BLaER1 (cell line): ENCODE results near the gene NT5DC3.

ENCODE experiments used
- H3K27ac ChIP-seq: shearing (Covaris generic); formaldehyde crosslinking; 2 replicates; pipeline ENCODE4 v1.8.1; 2022
- H3K27me3 ChIP-seq: shearing (Covaris generic); formaldehyde crosslinking; 2 replicates; pipeline ENCODE4 v1.8.1; 2022
- H3K36me3 ChIP-seq: shearing (Covaris generic); formaldehyde crosslinking; 2 replicates; pipeline ENCODE4 v1.8.1; 2022
- H3K4me1 ChIP-seq: shearing (Covaris generic); formaldehyde crosslinking; 2 replicates; pipeline ENCODE4 v1.8.1; 2022
- H3K4me2 ChIP-seq: shearing (Covaris generic); formaldehyde crosslinking; 2 replicates; pipeline ENCODE4 v1.8.1; 2022
- H3K4me3 ChIP-seq: shearing (Covaris generic); formaldehyde crosslinking; 2 replicates; pipeline ENCODE4 v1.8.1; 2022
- H3K9ac ChIP-seq: shearing (Covaris generic); formaldehyde crosslinking; 2 replicates; pipeline ENCODE4 v1.8.1; 2022
- H3K9me3 ChIP-seq: shearing (Covaris generic); formaldehyde crosslinking; 2 replicates; pipeline ENCODE4 v1.8.1; 2022
- H4K20me1 ChIP-seq: shearing (Covaris generic); formaldehyde crosslinking; 2 replicates; pipeline ENCODE4 v1.8.1; 2022
- Cebpa-rat ChIP-seq: shearing (Covaris generic); IDR thresholded peaks from 2 replicates; pipeline ENCODE4 v1.8.1; 2022

The NT5DC3 gene

DNA sequence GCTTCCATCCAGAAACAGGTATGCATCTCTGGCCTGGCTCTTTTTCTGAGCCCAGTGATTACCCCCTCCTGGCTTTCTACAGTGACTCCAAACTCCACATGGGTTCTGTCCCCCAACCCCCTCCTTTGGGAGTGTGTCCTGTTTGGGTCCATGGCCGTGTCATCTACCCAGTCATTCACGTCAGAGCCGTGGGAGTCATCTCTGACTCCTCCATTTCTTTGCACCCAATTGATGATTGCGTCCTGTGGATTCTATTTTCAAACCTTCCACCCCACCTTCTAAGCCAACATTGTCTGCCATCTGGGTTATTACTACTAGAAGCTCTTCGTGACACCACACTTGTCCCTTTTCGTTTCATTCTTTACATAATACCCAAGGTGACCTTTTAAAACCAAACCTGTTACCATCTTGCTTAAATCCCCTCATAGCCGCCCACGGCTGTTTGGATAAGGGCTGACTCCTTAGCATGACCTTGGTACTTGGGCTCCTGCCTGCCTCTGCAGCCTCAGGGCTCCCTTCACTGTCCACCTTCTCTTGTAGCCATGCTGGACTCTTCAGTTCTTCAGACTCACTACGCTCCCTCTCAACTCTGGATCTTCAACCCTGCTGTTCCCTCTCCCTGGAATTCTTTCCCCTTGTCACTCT lies 38.1 kb upstream of the NT5DC3 start:
- H3K4me2 ChIP-seq, result peak overlapping the region; percentile 79
- TF ChIP-seq Cebpa-rat, result no peak
- 0 out of 2 replicates have a peak, but pooled peaks cover 5% of the 10 kb centered on the region for H3K9me3 ChIP-seq
- H3K27ac ChIP-seq, result peak overlapping the region; percentile 71; the same call in 1 of the 2 replicates
- peaks cover 66% of the 10 kb centered on the region for H3K4me1 ChIP-seq
- H3K4me3 ChIP-seq, result no peak overlapping the region
- no peaks in the 10 kb centered on the region for H3K36me3 ChIP-seq
- H3K9ac ChIP-seq, result no peak overlapping the region
- H4K20me1 ChIP-seq, result no peaks in the 10 kb centered on the region
- H3K27me3 ChIP-seq, result no peaks in the 10 kb centered on the region

DNA sequence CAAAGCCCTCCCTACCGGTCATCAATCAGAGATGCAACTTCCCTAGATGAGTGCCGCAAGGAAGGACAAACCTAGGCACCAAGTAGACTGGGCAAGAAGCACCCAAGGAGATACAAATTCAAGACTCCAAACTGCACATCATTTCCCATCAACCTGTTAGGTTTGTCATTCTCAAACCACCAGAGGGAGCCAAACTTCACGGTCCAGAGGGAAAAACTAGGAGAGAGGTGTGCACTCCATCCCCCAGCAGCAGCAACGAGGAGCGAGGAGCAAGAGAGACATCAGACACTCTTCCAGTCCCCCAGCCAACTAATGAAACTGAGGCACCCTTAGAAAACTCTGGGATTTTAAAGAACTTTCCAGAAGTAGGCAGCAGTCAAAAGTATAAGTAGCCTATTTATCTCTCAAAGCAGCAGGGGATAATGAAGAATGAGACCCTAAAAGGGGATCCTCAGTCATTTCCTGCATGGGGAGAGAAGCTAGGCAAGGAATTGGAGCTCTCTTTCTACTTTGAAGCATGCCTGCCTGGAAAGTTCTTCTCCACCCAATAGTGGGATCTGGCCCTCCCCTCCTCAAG lies 37.0 kb upstream of the NT5DC3 start:
- Histone ChIP-seq H3K9ac (no peak overlapping the region), H4K20me1 (no peaks in the 10 kb centered on the region), H3K4me2 (peak overlapping the region; percentile 79), H3K27me3 (no peaks in the 10 kb centered on the region), H3K36me3 (no peaks in the 10 kb centered on the region), H3K4me3 (no peak overlapping the region), H3K4me1 (peaks cover 55% of the 10 kb centered on the region), H3K9me3 (0 out of 2 replicates have a peak, but pooled peaks cover 5% of the 10 kb centered on the region), H3K27ac (no peak overlapping the region)
- TF ChIP-seq Cebpa-rat, result no peak

DNA sequence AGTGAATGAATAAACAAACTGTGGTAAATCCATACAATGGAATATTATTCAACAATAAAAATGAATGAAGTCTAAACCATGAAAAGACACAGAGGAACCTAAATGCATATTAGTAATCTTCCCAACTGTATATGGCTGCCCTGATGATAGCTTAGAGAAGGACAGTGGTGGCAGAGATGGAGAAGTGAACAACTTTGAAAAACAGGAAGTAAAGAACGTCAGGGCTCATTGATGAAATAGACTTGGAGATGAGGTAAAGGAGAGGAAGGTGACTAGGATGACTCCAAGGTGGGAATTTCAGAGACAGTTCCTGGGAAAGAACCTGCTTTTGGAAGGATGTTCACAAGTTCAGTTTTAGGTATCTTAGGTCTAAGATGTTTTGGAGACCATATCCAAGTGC lies 36.3 kb upstream of the NT5DC3 start:
- H3K36me3 ChIP-seq, result no peaks in the 10 kb centered on the region
- H3K9ac ChIP-seq, result no peak overlapping the region
- H3K4me2 ChIP-seq, result no peak overlapping the region
- no peak overlapping the region for H3K27ac ChIP-seq
- no peaks in the 10 kb centered on the region for H3K27me3 ChIP-seq
- no peaks in the 10 kb centered on the region for H4K20me1 ChIP-seq
- H3K9me3 ChIP-seq, result 0 out of 2 replicates have a peak, but pooled peaks cover 5% of the 10 kb centered on the region
- peaks cover 47% of the 10 kb centered on the region for H3K4me1 ChIP-seq
- H3K4me3 ChIP-seq, result no peak overlapping the region
- no peak for TF ChIP-seq Cebpa-rat

DNA sequence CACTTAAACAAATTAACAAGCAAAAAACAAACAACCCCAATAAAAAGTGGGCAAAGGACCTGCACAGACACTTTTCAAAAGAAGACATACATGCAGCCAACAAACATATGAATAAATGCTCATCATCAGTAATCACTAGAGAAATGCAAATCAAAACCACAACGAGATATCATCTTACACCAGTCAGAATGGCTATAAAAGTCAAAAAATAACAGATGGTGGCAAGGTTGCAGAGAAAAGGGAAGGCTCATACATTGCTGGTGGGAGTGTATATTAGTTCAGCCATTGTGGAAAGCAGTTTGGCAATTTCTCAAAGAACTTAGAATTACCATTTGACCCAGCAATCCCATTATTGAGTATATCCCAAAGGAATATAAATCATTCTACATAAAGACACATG lies 34.6 kb upstream of the NT5DC3 start:
- no peak overlapping the region for H3K4me2 ChIP-seq
- no peak overlapping the region for H3K4me3 ChIP-seq
- H3K9ac ChIP-seq, result no peak overlapping the region
- H4K20me1 ChIP-seq, result no peaks in the 10 kb centered on the region
- H3K9me3 ChIP-seq, result 0 out of 2 replicates have a peak, but pooled peaks cover 5% of the 10 kb centered on the region
- H3K4me1 ChIP-seq, result peaks cover 31% of the 10 kb centered on the region
- no peaks in the 10 kb centered on the region for H3K27me3 ChIP-seq
- H3K36me3 ChIP-seq, result no peaks in the 10 kb centered on the region
- TF ChIP-seq Cebpa-rat, result no peak
- no peak overlapping the region for H3K27ac ChIP-seq

DNA sequence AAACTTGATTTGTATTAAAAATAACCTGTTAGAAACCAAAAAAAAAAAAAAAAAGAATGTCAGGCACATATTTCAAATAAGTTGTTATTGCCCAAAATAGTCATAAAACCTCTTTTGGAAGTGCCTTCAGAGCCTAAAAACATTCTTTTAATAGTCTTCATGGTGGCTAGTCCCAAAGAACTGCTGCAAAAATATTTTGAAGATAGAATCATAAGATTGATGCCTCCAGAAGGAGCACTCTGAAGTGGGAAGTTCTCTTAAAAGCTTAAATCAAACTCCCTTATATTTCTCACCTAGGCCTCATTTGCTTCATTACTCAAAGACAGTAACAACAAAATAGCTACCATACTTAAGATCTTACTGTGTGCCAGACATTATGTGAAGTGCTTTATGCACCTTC lies 27.2 kb upstream of the NT5DC3 start:
- no peak overlapping the region for H3K4me3 ChIP-seq
- no peaks in the 10 kb centered on the region for H3K4me1 ChIP-seq
- H3K27me3 ChIP-seq, result no peaks in the 10 kb centered on the region

DNA sequence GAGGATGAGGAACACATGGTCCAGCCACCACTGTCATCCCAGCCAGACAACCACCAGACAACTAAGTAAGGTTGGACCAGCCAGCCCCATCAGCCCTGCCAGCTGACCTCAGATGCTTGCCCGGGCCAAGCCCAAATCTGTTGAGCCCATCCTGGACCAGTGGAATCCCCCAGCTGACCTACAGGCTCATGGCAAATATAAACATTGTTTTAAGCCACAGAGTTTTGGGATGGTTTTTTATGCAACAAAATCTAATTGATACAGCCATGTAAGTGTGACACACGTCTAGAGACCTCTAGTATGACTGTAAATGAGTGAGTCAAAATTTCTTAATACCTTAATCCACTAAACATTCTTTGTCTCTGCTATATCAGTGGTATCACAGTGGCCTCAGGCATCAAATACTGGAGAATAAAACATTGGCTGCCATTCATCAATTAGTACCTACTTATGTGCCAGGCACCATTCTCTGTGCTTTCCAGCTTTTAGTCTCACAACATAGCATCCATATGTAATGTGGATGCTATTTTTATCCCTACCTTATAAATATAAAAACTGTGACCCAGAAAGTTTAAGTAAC lies 24.2 kb upstream of the NT5DC3 start:
- no peak overlapping the region for H3K4me2 ChIP-seq
- no peak overlapping the region for H3K27ac ChIP-seq
- H3K36me3 ChIP-seq, result no peaks in the 10 kb centered on the region
- H3K9me3 ChIP-seq, result no peaks in the 10 kb centered on the region
- no peaks in the 10 kb centered on the region for H3K27me3 ChIP-seq
- H4K20me1 ChIP-seq, result no peaks in the 10 kb centered on the region
- no peaks in the 10 kb centered on the region for H3K4me1 ChIP-seq
- H3K4me3 ChIP-seq, result no peak overlapping the region
- no peak for TF ChIP-seq Cebpa-rat
- H3K9ac ChIP-seq, result no peak overlapping the region

More for the DNA sequence above, 27.2 kb upstream of the NT5DC3 start:
- no peak for TF ChIP-seq Cebpa-rat
- Histone ChIP-seq H3K27ac (no peak overlapping the region), H4K20me1 (no peaks in the 10 kb centered on the region), H3K4me2 (no peak overlapping the region), H3K36me3 (no peaks in the 10 kb centered on the region), H3K9me3 (no peaks in the 10 kb centered on the region), H3K9ac (no peak overlapping the region)

DNA sequence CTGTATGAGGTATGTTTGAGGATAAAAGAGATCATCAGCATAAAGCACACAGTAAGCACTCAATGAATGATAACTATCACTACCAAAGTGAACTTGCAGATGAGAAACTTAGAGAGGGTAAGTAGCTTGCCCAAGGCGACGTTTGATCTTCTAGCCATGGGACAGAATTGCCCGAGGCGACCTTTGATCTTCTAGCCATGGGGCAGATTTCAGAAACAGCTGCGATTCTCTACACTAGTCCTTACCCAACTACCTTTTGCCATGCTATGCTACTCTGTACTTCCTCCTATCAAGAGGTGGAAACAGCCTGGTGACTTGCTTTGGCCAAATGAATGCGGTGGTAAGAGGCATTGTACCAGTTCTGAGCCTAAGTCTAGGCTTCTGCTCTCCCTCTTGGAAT lies 23.7 kb upstream of the NT5DC3 start:
- Histone ChIP-seq H3K9ac (no peak overlapping the region), H4K20me1 (no peaks in the 10 kb centered on the region), H3K27ac (no peak overlapping the region), H3K27me3 (no peaks in the 10 kb centered on the region), H3K4me1 (no peaks in the 10 kb centered on the region), H3K4me3 (no peak overlapping the region), H3K9me3 (no peaks in the 10 kb centered on the region), H3K36me3 (no peaks in the 10 kb centered on the region), H3K4me2 (no peak overlapping the region)
- no peak for TF ChIP-seq Cebpa-rat

DNA sequence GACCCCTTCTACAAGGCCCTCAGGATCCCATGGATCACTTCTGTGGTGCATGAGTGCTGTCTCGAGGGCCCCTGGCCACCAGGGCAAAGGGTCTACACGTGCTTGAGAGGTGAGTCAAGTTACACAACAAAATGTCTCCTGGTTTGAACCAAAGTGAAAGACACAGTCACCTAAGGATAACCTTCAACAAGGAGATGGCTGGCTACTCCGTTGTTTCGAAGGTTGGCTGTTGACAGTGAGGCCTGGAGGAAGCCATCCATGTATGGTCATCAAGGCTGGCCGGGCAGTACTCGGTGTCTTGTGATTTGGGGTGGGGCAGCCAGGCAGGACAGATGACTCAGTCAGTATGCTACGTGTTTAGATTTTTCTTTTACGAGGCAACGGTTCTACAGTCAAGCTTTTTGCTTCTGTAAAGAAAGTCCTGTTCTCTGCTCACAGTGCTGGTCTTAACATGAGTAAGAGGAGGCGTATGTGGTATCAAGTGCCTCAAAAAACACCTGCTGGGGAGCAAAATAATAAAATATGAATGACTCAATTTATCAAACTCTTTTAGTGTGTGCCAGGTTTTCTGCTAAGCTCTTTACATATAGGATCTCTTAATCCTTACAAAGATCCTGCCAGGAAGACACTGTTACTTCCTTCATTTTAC lies 18.0 kb upstream of the NT5DC3 start:
- no peaks in the 10 kb centered on the region for H3K4me1 ChIP-seq
- no peaks in the 10 kb centered on the region for H3K27me3 ChIP-seq
- H3K9me3 ChIP-seq, result no peaks in the 10 kb centered on the region
- no peaks in the 10 kb centered on the region for H4K20me1 ChIP-seq
- no peak overlapping the region for H3K4me3 ChIP-seq
- TF ChIP-seq Cebpa-rat, result no peak
- no peak overlapping the region for H3K9ac ChIP-seq
- H3K4me2 ChIP-seq, result no peak overlapping the region
- no peak overlapping the region for H3K27ac ChIP-seq
- no peaks in the 10 kb centered on the region for H3K36me3 ChIP-seq

DNA sequence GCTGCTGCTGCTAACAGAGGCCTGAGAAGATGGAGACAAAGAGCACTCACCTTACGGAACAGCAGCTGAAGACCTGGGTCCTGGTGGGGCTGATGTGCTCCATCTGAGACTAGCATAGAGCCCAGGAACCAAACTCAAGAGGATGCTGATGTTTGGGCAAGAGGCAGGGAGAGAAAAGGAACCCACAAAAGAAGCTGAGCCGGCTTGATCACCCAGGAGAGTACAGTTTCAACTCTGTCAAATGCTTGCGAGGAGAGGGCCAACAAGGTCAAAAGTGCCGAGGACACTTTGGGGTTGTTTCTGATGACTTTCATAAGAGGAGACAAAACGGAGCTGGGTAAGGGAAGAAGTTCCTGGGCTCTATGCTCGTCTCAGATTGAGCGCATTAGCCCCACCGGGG lies 17.3 kb upstream of the NT5DC3 start:
- Histone ChIP-seq H4K20me1 (no peaks in the 10 kb centered on the region), H3K27ac (no peak overlapping the region), H3K36me3 (no peaks in the 10 kb centered on the region), H3K9me3 (no peaks in the 10 kb centered on the region), H3K4me3 (no peak overlapping the region), H3K27me3 (no peaks in the 10 kb centered on the region), H3K4me1 (no peaks in the 10 kb centered on the region), H3K4me2 (no peak overlapping the region), H3K9ac (no peak overlapping the region)
- no peak for TF ChIP-seq Cebpa-rat

DNA sequence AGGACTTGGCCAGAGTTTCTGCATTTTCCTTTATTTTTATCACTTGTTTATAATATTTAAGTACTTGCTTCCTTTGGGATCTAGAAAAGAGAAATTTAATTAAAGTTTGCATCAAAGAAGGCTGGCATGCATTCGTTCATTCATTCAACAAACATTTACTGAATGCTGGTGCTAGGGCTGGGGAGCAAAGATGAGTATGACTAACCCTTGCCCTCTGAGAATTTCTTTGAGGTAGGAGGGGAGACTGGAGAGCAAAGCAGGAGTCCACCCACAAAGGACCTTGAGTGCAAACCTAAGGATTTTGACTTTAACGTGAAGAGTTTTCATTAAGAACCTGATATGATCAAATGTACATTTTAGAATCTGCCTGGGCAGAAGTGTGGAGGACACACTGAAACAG lies 16.1 kb upstream of the NT5DC3 start:
- no peak overlapping the region for H3K4me3 ChIP-seq
- H3K4me1 ChIP-seq, result no peaks in the 10 kb centered on the region
- no peaks in the 10 kb centered on the region for H4K20me1 ChIP-seq
- TF ChIP-seq Cebpa-rat, result no peak
- H3K27ac ChIP-seq, result no peak overlapping the region
- H3K4me2 ChIP-seq, result no peak overlapping the region
- no peaks in the 10 kb centered on the region for H3K9me3 ChIP-seq
- no peaks in the 10 kb centered on the region for H3K27me3 ChIP-seq
- H3K9ac ChIP-seq, result no peak overlapping the region
- H3K36me3 ChIP-seq, result no peaks in the 10 kb centered on the region
